CD14-positive monocyte (primary cell): ENCODE results near the gene DTX4. TPM values are rescaled to one million over a fixed set of nuclear protein-coding genes. Genes with fewer than 3 reads are reported as not detected.

Source experiments
- DNase-seq, 3 donors: peaks; one replicate each; pipeline ENCODE4 v3.0.0-alpha.2; 2011 to 2022
- H2AFZ ChIP-seq: 2 replicates; pipeline ENCODE4 v1.6.0; 2012; ENCODE audit warnings: mild to moderate bottlenecking, low read depth, low read length, inconsistent platforms; ENCODE audit not compliant: insufficient read depth, poor library complexity, severe bottlenecking
- H3K27ac ChIP-seq, 2 donors: 1 replicate in 1 of 2; 2 replicates in 1 of 2; pipeline ENCODE4 v1.5.1; 2012 to 2013; ENCODE audit warnings: low read length in 2 of 2, control low read depth in 1 of 2, inconsistent platforms in 1 of 2, low read depth in 1 of 2, mild to moderate bottlenecking in 1 of 2
- H3K27me3 ChIP-seq, 2 donors: one replicate each; pipeline versions ENCODE4 v1.6.0 to v1.6.1; 2011 to 2013; ENCODE audit warnings: low read length in 2 of 2; ENCODE audit not compliant: control insufficient read depth in 2 of 2, insufficient read depth in 2 of 2
- H3K36me3 ChIP-seq, 2 donors: replicated peaks in 1 of 2; 1 replicate in 1 of 2; 2 replicates in 1 of 2; pipeline versions ENCODE4 v1.5.1 to v1.6.1; 2012 to 2013; ENCODE audit warnings: low read length in 2 of 2, control low read depth in 1 of 2, inconsistent platforms in 1 of 2, mild to moderate bottlenecking in 1 of 2; ENCODE audit not compliant: insufficient read depth in 2 of 2, control insufficient read depth in 1 of 2
- H3K4me1 ChIP-seq, 2 donors: 1 replicate in 1 of 2; 2 replicates in 1 of 2; pipeline versions ENCODE4 v1.5.1 to v1.6.1; 2012 to 2013; ENCODE audit warnings: low read length in 2 of 2, control low read depth in 1 of 2, inconsistent platforms in 1 of 2, mild to moderate bottlenecking in 1 of 2, moderate library complexity in 1 of 2; ENCODE audit not compliant: insufficient read depth in 2 of 2, control insufficient read depth in 1 of 2
- H3K4me2 ChIP-seq: replicated peaks from 2 replicates; pipeline ENCODE3; 2012; ENCODE audit warnings: low read length, moderate library complexity, mild to moderate bottlenecking; ENCODE audit not compliant: poor library complexity, severe bottlenecking; ENCODE audit errors: extremely low read depth
- H3K4me3 ChIP-seq, 3 experiments: fragments of 200-600 bp in 1 of 3; sonication (generic) in 1 of 3; replicated peaks in 1 of 3; 1 replicate in 2 of 3; 2 replicates in 1 of 3; pipeline ENCODE4 v1.5.1; 2011 to 2013; ENCODE audit warnings: low read length in 3 of 3, mild to moderate bottlenecking in 3 of 3, control low read depth in 2 of 3, low read depth in 2 of 3, inconsistent platforms in 1 of 3, moderate library complexity in 1 of 3
- H3K79me2 ChIP-seq: 2 replicates; pipeline ENCODE4 v1.6.0; 2012; ENCODE audit warnings: mild to moderate bottlenecking, control low read depth, inconsistent platforms, low read length, moderate library complexity; ENCODE audit not compliant: insufficient read depth
- H3K9ac ChIP-seq: 2 replicates; pipeline ENCODE4 v1.6.0; 2017; ENCODE audit warnings: low read length, mild to moderate bottlenecking; ENCODE audit not compliant: insufficient read depth, poor library complexity, severe bottlenecking
- H3K9me3 ChIP-seq, 2 donors: replicated peaks in 1 of 2; 1 replicate in 1 of 2; 2 replicates in 1 of 2; pipeline versions ENCODE4 v1.5.1 to v1.6.1; 2012 to 2013; ENCODE audit warnings: low read length in 2 of 2, control low read depth in 1 of 2; ENCODE audit not compliant: control insufficient read depth in 1 of 2, insufficient read depth in 1 of 2
- H4K20me1 ChIP-seq: 2 replicates; pipeline ENCODE4 v1.6.0; 2012; ENCODE audit warnings: mild to moderate bottlenecking, low read length, control low read depth, moderate library complexity; ENCODE audit not compliant: insufficient read depth
- H3K27ac Mint-ChIP-seq, 7 donors: one replicate each; pipeline ENCODE4 v1.8.0; 2020; ENCODE audit warnings: mild to moderate bottlenecking in 7 of 7, mixed read lengths in 7 of 7, moderate library complexity in 6 of 7, inconsistent platforms in 2 of 7
- H3K27me3 Mint-ChIP-seq, 3 donors: one replicate each; pipeline ENCODE4 v1.8.0; 2021 to 2022; ENCODE audit warnings: low read depth in 3 of 3, mild to moderate bottlenecking in 3 of 3, mixed read lengths in 3 of 3, moderate library complexity in 3 of 3, inconsistent platforms in 1 of 3
- H3K36me3 Mint-ChIP-seq, 2 donors: one replicate each; pipeline ENCODE4 v1.8.0; 2020; ENCODE audit warnings: mixed read lengths in 2 of 2, inconsistent platforms in 1 of 2, mild to moderate bottlenecking in 1 of 2
- H3K4me1 Mint-ChIP-seq: one replicate; pipeline ENCODE4 v1.8.0; 2020; ENCODE audit warnings: mild to moderate bottlenecking, mixed read lengths
- H3K4me3 Mint-ChIP-seq, 2 donors: one replicate each; pipeline ENCODE4 v1.8.0; 2020; ENCODE audit warnings: mild to moderate bottlenecking in 2 of 2, mixed read lengths in 2 of 2, moderate library complexity in 1 of 2
- H3K9me3 Mint-ChIP-seq, 7 donors: one replicate each; pipeline ENCODE4 v1.8.0; 2020 to 2022; ENCODE audit warnings: mixed read lengths in 7 of 7, mild to moderate bottlenecking in 6 of 7, moderate library complexity in 6 of 7, inconsistent platforms in 2 of 7
- CTCF ChIP-seq: fragments of 200-600 bp; IDR thresholded peaks from one replicate; pipeline ENCODE4 v1.8.0; 2022; ENCODE audit warnings: antibody characterized with exemption, mild to moderate bottlenecking
- WGBS: methylation state at CpG from one replicate; pipeline ENCODE4 v1.1.5; 2013; ENCODE audit warnings: missing lambda C conversion rate; ENCODE audit not compliant: insufficient coverage; 5-methylcytosine and 5-hydroxymethylcytosine counted together
- intact Hi-C, 2 donors: fragments of 100-400 bp; cut with micrococcal nuclease; formaldehyde crosslinking; loops; one replicate each; pipeline versions ENCODE4 v1.15.0 to v1.15.1; 2023
- polyA plus RNA-seq, 3 donors: library from polyadenylated mRNA; depleted of rRNA in 1 of 3; unstranded in 2 of 3; stranded (reverse) in 1 of 3; fragments of 300-500 nt in 2 of 3; fragments of >200 nt in 1 of 3; fragmentation: Illumina TruSeq in 2 of 3; gene quantifications; 1 replicate in 2 of 3; 2 replicates in 1 of 3; pipeline ENCODE4 v1.2.3, GENCODE V29; 2012 to 2021

The DTX4 gene
- polyA plus RNA-seq, 3 donors = 0.96 to 1.9 (median 1.1) TPM

- H3K27ac ChIP-seq = no peak overlapping the region
- Mint-ChIP-seq H3K36me3 (peaks cover 13 to 21% of the 10 kb centered on the region in 2 donors), H3K27me3 (peaks cover 18 to 25% (median 22%) of the 10 kb centered on the region in 3 donors), H3K4me1 (peaks cover 20% of the 10 kb centered on the region), H3K4me3 (no peak overlapping the region), H3K9me3 (peaks cover 6 to 14% (median 8%) of the 10 kb centered on the region in 7 donors), H3K27ac (no peak overlapping the region)
- peaks cover 0 to 1% of the 10 kb centered on the region in 2 donors for H3K36me3 ChIP-seq
- WGBS = 89% methylated on average over 6 of the region's 7 CpGs
- peaks cover 5% of the 10 kb centered on the region for H3K79me2 ChIP-seq
- H2AFZ ChIP-seq = no peak overlapping the region
- H3K27me3 ChIP-seq = peaks cover 0 to 9% of the 10 kb centered on the region in 2 donors
- H3K4me3 ChIP-seq = no peak overlapping the region
- no peak for TF ChIP-seq CTCF
- H4K20me1 ChIP-seq = peaks cover 11% of the 10 kb centered on the region
- no peak for DNase-seq
- peaks cover 14 to 17% of the 10 kb centered on the region in 2 donors for H3K4me1 ChIP-seq
- no peak overlapping the region for H3K4me2 ChIP-seq
- H3K9ac ChIP-seq = no peak overlapping the region
- peaks cover 0 to 4% of the 10 kb centered on the region in 2 donors for H3K9me3 ChIP-seq
- intact Hi-C loops = no loop called here
Measured at GRCh38 chr11:59176330-59176729, 4.4 kb downstream of the DTX4 start.

- H3K36me3 ChIP-seq = peaks cover 0 to 22% of the 10 kb centered on the region in 2 donors
- H3K79me2 ChIP-seq = peaks cover 5% of the 10 kb centered on the region
- intact Hi-C loops = no loop called here
- H3K27me3 ChIP-seq = peaks cover 0 to under 1% of the 10 kb centered on the region in 2 donors
- TF ChIP-seq CTCF = no peak
- Mint-ChIP-seq H3K36me3 (peaks cover 25 to 37% of the 10 kb centered on the region in 2 donors), H3K27ac (no peak overlapping the region), H3K4me1 (peaks cover 12% of the 10 kb centered on the region), H3K9me3 (peaks cover 6 to 12% (median 8%) of the 10 kb centered on the region in 7 donors), H3K27me3 (peaks cover 9 to 18% (median 12%) of the 10 kb centered on the region in 3 donors), H3K4me3 (no peak overlapping the region)
- no peak overlapping the region for H2AFZ ChIP-seq
- H3K4me3 ChIP-seq = no peak overlapping the region
- H3K4me1 ChIP-seq = peaks cover 5 to 6% of the 10 kb centered on the region in 2 donors
- DNase-seq = no peak
- peaks cover 0 to 4% of the 10 kb centered on the region in 2 donors for H3K9me3 ChIP-seq
- H3K27ac ChIP-seq = no peak overlapping the region
- no peak overlapping the region for H3K4me2 ChIP-seq
- no peak overlapping the region for H3K9ac ChIP-seq
- H4K20me1 ChIP-seq = peaks cover 11% of the 10 kb centered on the region
Measured at GRCh38 chr11:59178402-59178801, 6.5 kb downstream of the DTX4 start.
